Tibial nerve (tissue), 4 donors: ENCODE results near the gene CDH5.

Source experiments
- EP300 ChIP-seq, 2 donors: sonication (generic); formaldehyde crosslinking; IDR thresholded peaks; one replicate each; pipeline ENCODE4 v1.6.1; 2017; ENCODE audit warnings: antibody characterized with exemption in 2 of 2, mild to moderate bottlenecking in 1 of 2
- POLR2A ChIP-seq, 2 donors: fragments of 450-650 bp; IDR thresholded peaks; one replicate each; pipeline ENCODE4 v1.6.1; 2017; ENCODE audit warnings: antibody characterized with exemption in 2 of 2, mild to moderate bottlenecking in 2 of 2, moderate library complexity in 2 of 2
- TF ChIP-seq, protein P1 (sequence below), 5 experiments: fragments of 200-600 bp in 3 of 5; fragments of 450-650 bp in 2 of 5; sonication (generic) in 3 of 5; IDR thresholded peaks; one replicate each; pipeline ENCODE4 v1.5.1; 2016 to 2019; ENCODE audit warnings: antibody characterized with exemption in 5 of 5, mild to moderate bottlenecking in 3 of 5, moderate library complexity in 2 of 5

DNA sequence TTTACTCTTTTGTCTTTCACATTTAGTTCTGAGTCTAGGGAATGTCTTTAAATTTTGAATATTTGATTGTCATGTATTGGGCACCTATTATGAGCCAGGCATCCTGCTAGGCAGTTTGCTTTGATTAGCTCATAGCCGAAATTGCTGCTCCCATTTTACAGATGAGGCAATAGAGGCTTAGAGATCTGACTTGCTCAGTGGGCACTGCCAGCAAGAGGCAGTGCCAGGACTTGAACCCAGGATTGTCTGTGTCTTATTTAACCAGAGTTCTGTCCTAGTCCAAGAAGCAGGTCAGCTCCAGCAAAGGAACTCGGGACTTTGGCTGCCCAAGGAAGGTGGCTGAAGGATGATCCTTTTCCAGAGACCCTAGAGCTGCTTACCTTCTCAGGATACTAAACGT lies 85.1 kb downstream of the CDH5 start:
- TF ChIP-seq, protein P1, sequence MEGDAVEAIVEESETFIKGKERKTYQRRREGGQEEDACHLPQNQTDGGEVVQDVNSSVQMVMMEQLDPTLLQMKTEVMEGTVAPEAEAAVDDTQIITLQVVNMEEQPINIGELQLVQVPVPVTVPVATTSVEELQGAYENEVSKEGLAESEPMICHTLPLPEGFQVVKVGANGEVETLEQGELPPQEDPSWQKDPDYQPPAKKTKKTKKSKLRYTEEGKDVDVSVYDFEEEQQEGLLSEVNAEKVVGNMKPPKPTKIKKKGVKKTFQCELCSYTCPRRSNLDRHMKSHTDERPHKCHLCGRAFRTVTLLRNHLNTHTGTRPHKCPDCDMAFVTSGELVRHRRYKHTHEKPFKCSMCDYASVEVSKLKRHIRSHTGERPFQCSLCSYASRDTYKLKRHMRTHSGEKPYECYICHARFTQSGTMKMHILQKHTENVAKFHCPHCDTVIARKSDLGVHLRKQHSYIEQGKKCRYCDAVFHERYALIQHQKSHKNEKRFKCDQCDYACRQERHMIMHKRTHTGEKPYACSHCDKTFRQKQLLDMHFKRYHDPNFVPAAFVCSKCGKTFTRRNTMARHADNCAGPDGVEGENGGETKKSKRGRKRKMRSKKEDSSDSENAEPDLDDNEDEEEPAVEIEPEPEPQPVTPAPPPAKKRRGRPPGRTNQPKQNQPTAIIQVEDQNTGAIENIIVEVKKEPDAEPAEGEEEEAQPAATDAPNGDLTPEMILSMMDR (IDR thresholded peaks at IDR 0.05): no peak
- TF ChIP-seq EP300 (IDR thresholded peaks at IDR 0.05) (no peak), POLR2A (IDR thresholded peaks at IDR 0.05) (no peak)
